Testis (tissue), 3 donors: ENCODE measurements around the gene FRYL. TPM values are rescaled to one million over a fixed set of nuclear protein-coding genes. Genes with fewer than 3 reads are reported as not detected.
"Not testable (repeated sequence)": the region's sequence is repeated elsewhere in the genome, so short reads cannot be mapped to it uniquely, and the experiment has no call there.

Experiments
- DNase-seq: peaks from one replicate; pipeline ENCODE4 v3.0.0-alpha.2; 2019
- H3K27ac ChIP-seq, 2 donors: fragments of 200-600 bp; sonication (generic); one replicate each; pipeline ENCODE4 v1.5.1; 2019
- H3K27me3 ChIP-seq: fragments of 200-600 bp; sonication (generic); one replicate; pipeline ENCODE4 v1.5.1; 2019
- H3K36me3 ChIP-seq: fragments of 200-600 bp; sonication (generic); one replicate; pipeline ENCODE4 v1.5.1; 2017; ENCODE audit warnings: low read depth; ENCODE audit errors: missing control alignments
- H3K4me1 ChIP-seq: fragments of 200-600 bp; sonication (generic); one replicate; pipeline ENCODE4 v1.5.1; 2019
- H3K4me3 ChIP-seq, 2 donors: fragments of 200-600 bp; sonication (generic); one replicate each; pipeline ENCODE4 v1.5.1; 2017 to 2019
- H3K9me3 ChIP-seq: fragments of 200-600 bp; sonication (generic); one replicate; pipeline ENCODE4 v1.5.1; 2017
- CTCF ChIP-seq, 3 experiments: fragments of 450-650 bp in 2 of 3; fragments of 200-600 bp in 1 of 3; sonication (generic) in 1 of 3; IDR thresholded peaks; one replicate each; pipeline ENCODE4 v1.5.1; 2016 to 2019; ENCODE audit warnings: antibody characterized with exemption in 3 of 3, mild to moderate bottlenecking in 2 of 3, moderate library complexity in 1 of 3
- POLR2A ChIP-seq: fragments of 450-650 bp; IDR thresholded peaks from one replicate; pipeline ENCODE4 v1.6.1; 2017; ENCODE audit warnings: antibody characterized with exemption, mild to moderate bottlenecking, moderate library complexity
- WGBS, 2 donors: methylation state at CpG; one replicate each; pipeline ENCODE4 v1.1.5; 2018; 5-methylcytosine and 5-hydroxymethylcytosine counted together
- intact Hi-C: fragments of 100-400 bp; cut with DNase I; formaldehyde crosslinking; loops from one replicate; pipeline ENCODE4 v1.15.1; 2023; ENCODE audit warnings: low total_unique reads
- polyA plus RNA-seq: library from polyadenylated mRNA; stranded (reverse); fragments of 350-450 nt; fragmentation: Illumina TruSeq; extraction: RNeasy Lipid Tissue Mini Kit (QIAGEN cat#74804); gene quantifications from one replicate; pipeline ENCODE4 v1.2.3, GENCODE V29; 2014; ENCODE audit warnings: low read depth, low replicate concordance; ENCODE audit not compliant: insufficient read depth
- total RNA-seq, 2 donors: library from RNA; depleted of rRNA; stranded (reverse); fragments of >200 nt; gene quantifications; one replicate each; pipeline ENCODE4 v1.2.3, GENCODE V29; 2016

The FRYL gene
- total and polyA plus RNA-seq, 3 donors from 2014 or later: 22.5 to 70.6 (median 55.0) TPM

GRCh38 chr4:48761286-48761685, 18.8 kb downstream of the FRYL start:
- intact Hi-C loops: no loop called here
- H3K4me3 ChIP-seq: no peak overlapping the region
- H3K9me3 ChIP-seq: no peaks in the 10 kb centered on the region
- H3K4me1 ChIP-seq: no peaks in the 10 kb centered on the region
- H3K36me3 ChIP-seq: no peaks in the 10 kb centered on the region
- DNase-seq: no peak
- no peaks in the 10 kb centered on the region for H3K27me3 ChIP-seq
- TF ChIP-seq CTCF (IDR thresholded peaks at IDR 0.05) (no peak), POLR2A (no peak)
- no peak overlapping the region for H3K27ac ChIP-seq
- WGBS, 2 donors: 85 to 87% methylated on average over 3 of the region's 3 CpGs

- H3K4me3 ChIP-seq, H3K27me3 ChIP-seq, H3K36me3 ChIP-seq, H3K4me1 ChIP-seq, DNase-seq, intact Hi-C loops, H3K9me3 ChIP-seq, H3K27ac ChIP-seq: not testable (repeated sequence)
- 91 to 95% methylated on average over 5 of the region's 5 CpGs for WGBS, 2 donors
Measured at GRCh38 chr4:48758703-48759102, 21.4 kb downstream of the FRYL start.

GRCh38 chr4:48756689-48757220, 23.3 kb downstream of the FRYL start:
- H3K27ac ChIP-seq: no peak overlapping the region
- no peaks in the 10 kb centered on the region for H3K27me3 ChIP-seq
- no peaks in the 10 kb centered on the region for H3K36me3 ChIP-seq
- H3K9me3 ChIP-seq: no peaks in the 10 kb centered on the region
- intact Hi-C loops: no loop called here
- TF ChIP-seq CTCF (IDR thresholded peaks at IDR 0.05) (no peak), POLR2A (no peak)
- DNase-seq: no peak
- no peak overlapping the region for H3K4me3 ChIP-seq
- WGBS, 2 donors: 83 to 92% methylated on average over 4 of the region's 4 CpGs
- H3K4me1 ChIP-seq: peaks cover 7% of the 10 kb centered on the region

- intact Hi-C loops: no loop called here
- TF ChIP-seq POLR2A: no peak
- TF ChIP-seq CTCF (IDR thresholded peaks at IDR 0.05): no peak
- H3K27me3 ChIP-seq: no peaks in the 10 kb centered on the region
- no peak overlapping the region for H3K27ac ChIP-seq
- no peaks in the 10 kb centered on the region for H3K9me3 ChIP-seq
- H3K36me3 ChIP-seq: no peaks in the 10 kb centered on the region
- DNase-seq: no peak
- peaks cover 7% of the 10 kb centered on the region for H3K4me1 ChIP-seq
- WGBS, 2 donors: 30 to 50% methylated on average over 1 of the region's 1 CpG
- H3K4me3 ChIP-seq: no peak overlapping the region
Measured at GRCh38 chr4:48755281-48755680, 24.8 kb downstream of the FRYL start.

GRCh38 chr4:48753159-48753558, 26.9 kb downstream of the FRYL start:
- TF ChIP-seq CTCF (IDR thresholded peaks at IDR 0.05) (no peak), POLR2A (no peak)
- Histone ChIP-seq H3K27me3 (no peaks in the 10 kb centered on the region), H3K27ac (no peak overlapping the region), H3K4me3 (no peak overlapping the region), H3K36me3 (no peaks in the 10 kb centered on the region), H3K4me1 (peaks cover 7% of the 10 kb centered on the region), H3K9me3 (no peaks in the 10 kb centered on the region)
- intact Hi-C loops: no loop called here
- DNase-seq: no peak
- WGBS, 2 donors: 78 to 81% methylated on average over 1 of the region's 1 CpG
